Parathyroid adenoma (tissue), 2 donors: ENCODE results near the gene PANK1.
A peak's percentile ranks its signal among the peaks of the same experiment; 100 is the strongest.

Source experiments
- H2AFZ ChIP-seq: fragments of 300-600 bp; sonication (generic); one replicate; pipeline ENCODE4 v1.7.0; 2017; ENCODE audit warnings: antibody characterized with exemption, mild to moderate bottlenecking
- H3K27ac ChIP-seq: fragments of 300-600 bp; sonication (generic); one replicate; pipeline ENCODE4 v1.7.0; 2017
- H3K27me3 ChIP-seq: fragments of 300-600 bp; sonication (generic); one replicate; pipeline ENCODE4 v1.7.0; 2017; ENCODE audit warnings: low read length; ENCODE audit not compliant: control insufficient read depth, insufficient read depth
- H3K36me3 ChIP-seq: fragments of 300-600 bp; sonication (generic); one replicate; pipeline ENCODE4 v1.7.0; 2017; ENCODE audit warnings: low read length; ENCODE audit not compliant: control insufficient read depth, insufficient read depth
- H3K4me1 ChIP-seq: fragments of 300-600 bp; sonication (generic); one replicate; pipeline ENCODE4 v1.7.0; 2017; ENCODE audit warnings: control low read depth
- H3K4me2 ChIP-seq: fragments of 300-600 bp; sonication (generic); one replicate; pipeline ENCODE4 v1.7.0; 2017; ENCODE audit warnings: low read length
- H3K4me3 ChIP-seq: fragments of 300-600 bp; sonication (generic); one replicate; pipeline ENCODE4 v1.7.0; 2017; ENCODE audit warnings: low read depth, low read length
- H3K79me2 ChIP-seq: fragments of 300-600 bp; sonication (generic); one replicate; pipeline ENCODE4 v1.7.0; 2017; ENCODE audit warnings: control low read depth
- H3K9ac ChIP-seq: fragments of 300-600 bp; sonication (generic); one replicate; pipeline ENCODE4 v1.7.0; 2017; ENCODE audit warnings: mild to moderate bottlenecking
- H3K9me3 ChIP-seq: fragments of 300-600 bp; sonication (generic); one replicate; pipeline ENCODE4 v1.7.0; 2017; ENCODE audit warnings: low read length; ENCODE audit not compliant: control insufficient read depth
- CTCF ChIP-seq: fragments of 300-600 bp; sonication (generic); IDR thresholded peaks from one replicate; pipeline ENCODE4 v1.7.0; 2017; ENCODE audit warnings: antibody characterized with exemption, mild to moderate bottlenecking
- donor health status: primary hyperparathyroidism.

The PANK1 gene

GRCh38 chr10:89645742-89646172 lies 715 bp upstream of the PANK1 start:
- H3K36me3 ChIP-seq, result no peaks in the 10 kb centered on the region
- H2AFZ ChIP-seq, result peak overlapping the region; percentile 94
- peaks cover 11% of the 10 kb centered on the region for H3K4me1 ChIP-seq
- H3K4me3 ChIP-seq, result peak overlapping the region; percentile 76
- peak overlapping the region; percentile 87 for H3K27ac ChIP-seq
- no peak overlapping the region for H3K9ac ChIP-seq
- no peaks in the 10 kb centered on the region for H3K27me3 ChIP-seq
- H3K9me3 ChIP-seq, result no peaks in the 10 kb centered on the region
- H3K4me2 ChIP-seq, result peak overlapping the region; percentile 86
- peaks cover 3% of the 10 kb centered on the region for H3K79me2 ChIP-seq
- TF ChIP-seq CTCF, result no peak

GRCh38 chr10:89644691-89644966 lies 413 bp downstream of the PANK1 start:
- Histone ChIP-seq H3K4me1 (peaks cover 11% of the 10 kb centered on the region), H2AFZ (peak overlapping the region; percentile 94), H3K36me3 (no peaks in the 10 kb centered on the region), H3K79me2 (peaks cover 5% of the 10 kb centered on the region), H3K9ac (peak overlapping the region; percentile 15), H3K4me3 (peak overlapping the region; percentile 76), H3K27me3 (no peaks in the 10 kb centered on the region), H3K4me2 (peak overlapping the region; percentile 86), H3K27ac (peak overlapping the region; percentile 87), H3K9me3 (no peaks in the 10 kb centered on the region)
- TF ChIP-seq CTCF, result no peak

- Histone ChIP-seq H3K9ac (peak overlapping the region; percentile 15), H3K27me3 (no peaks in the 10 kb centered on the region), H3K27ac (peak overlapping the region; percentile 87), H3K4me1 (peaks cover 11% of the 10 kb centered on the region), H3K36me3 (no peaks in the 10 kb centered on the region), H3K4me3 (peak overlapping the region; percentile 76), H3K4me2 (peak overlapping the region; percentile 86), H3K79me2 (peaks cover 9% of the 10 kb centered on the region), H3K9me3 (no peaks in the 10 kb centered on the region), H2AFZ (peak overlapping the region; percentile 94)
- TF ChIP-seq CTCF, result peak; percentile 6
Observed at GRCh38 chr10:89643812-89644690, 991 bp downstream of the PANK1 start.

- TF ChIP-seq CTCF, result no peak
- Histone ChIP-seq H3K4me3 (peak overlapping the region; percentile 76), H3K9me3 (no peaks in the 10 kb centered on the region), H2AFZ (peak overlapping the region; percentile 94), H3K9ac (no peak overlapping the region), H3K4me1 (peaks cover 11% of the 10 kb centered on the region), H3K4me2 (peak overlapping the region; percentile 86), H3K36me3 (no peaks in the 10 kb centered on the region), H3K79me2 (peaks cover 9% of the 10 kb centered on the region), H3K27me3 (no peaks in the 10 kb centered on the region), H3K27ac (no peak overlapping the region)
Observed at GRCh38 chr10:89643431-89643811, 1.6 kb downstream of the PANK1 start.

- Histone ChIP-seq H3K4me1 (peaks cover 11% of the 10 kb centered on the region), H3K27ac (no peak overlapping the region), H3K36me3 (no peaks in the 10 kb centered on the region), H3K79me2 (peaks cover 10% of the 10 kb centered on the region), H3K4me2 (no peak overlapping the region), H2AFZ (no peak overlapping the region), H3K9me3 (no peaks in the 10 kb centered on the region), H3K9ac (no peak overlapping the region), H3K27me3 (no peaks in the 10 kb centered on the region), H3K4me3 (no peak overlapping the region)
- no peak for TF ChIP-seq CTCF
Observed at GRCh38 chr10:89642193-89642592, 2.8 kb downstream of the PANK1 start.
